Measurements from ENCODE around the gene ITGA1.

Gene ITGA1

GRCh38 chr5:52875827-52876226, 88.1 kb downstream of the ITGA1 start:
- no peak overlapping the region for H3K4me3 ChIP-seq (ENCODE audit: low read depth, low read length)
- no peak for TF ChIP-seq CTCF (IDR thresholded peaks at IDR 0.05; ENCODE audit: low read depth, low read length)

GRCh38 chr5:52876456-52876855, 88.7 kb downstream of the ITGA1 start:
- no peak overlapping the region for H3K4me3 ChIP-seq (ENCODE audit: low read depth, low read length)
- no peak for TF ChIP-seq CTCF (IDR thresholded peaks at IDR 0.05; ENCODE audit: low read depth, low read length)

DNA sequence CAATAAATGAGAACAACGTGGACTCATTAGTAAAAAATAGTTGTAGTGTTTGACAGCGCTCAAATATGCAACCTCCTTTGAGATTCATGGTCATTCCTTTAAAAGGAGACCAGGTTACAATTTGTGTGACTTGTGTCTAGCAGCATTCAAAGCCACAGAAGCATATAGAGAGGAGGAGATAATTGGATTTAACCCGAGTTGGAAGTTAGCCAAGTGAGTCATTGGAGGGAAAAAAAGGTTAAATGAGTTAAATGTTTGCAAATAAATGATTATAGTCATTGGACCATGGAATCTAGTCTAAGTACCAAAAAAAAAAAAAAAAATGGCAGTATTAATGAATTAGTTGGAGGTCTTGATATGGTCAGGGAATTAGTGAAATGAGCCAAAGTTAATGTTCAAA, 90.9 kb downstream of the ITGA1 start:
- no peak for TF ChIP-seq CTCF (IDR thresholded peaks at IDR 0.05; ENCODE audit: low read depth, low read length)

DNA sequence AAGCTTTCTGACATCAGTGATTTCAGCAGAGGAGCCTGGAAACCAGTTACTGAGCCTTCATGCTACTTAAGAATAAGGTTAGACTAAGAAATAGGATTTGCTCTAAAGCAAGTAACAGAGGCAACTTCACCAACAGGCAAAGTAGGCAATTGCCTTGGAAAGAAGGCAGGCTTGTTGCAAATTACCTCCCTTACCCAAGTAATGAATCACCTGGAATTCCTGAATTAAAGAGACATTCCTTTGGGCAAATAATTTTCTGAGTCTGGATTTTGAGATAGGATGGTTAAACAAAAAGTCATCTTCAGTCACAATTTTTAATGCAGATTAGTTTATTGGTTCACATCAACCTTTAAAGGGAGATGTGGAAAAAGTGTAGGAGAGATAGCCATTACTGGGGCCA, 92.8 kb downstream of the ITGA1 start:
- TF ChIP-seq CTCF (IDR thresholded peaks at IDR 0.05; ENCODE audit: low read depth, low read length): no peak
- no peak overlapping the region for H3K4me3 ChIP-seq (ENCODE audit: low read depth, low read length)

More for the DNA sequence above, 90.9 kb downstream of the ITGA1 start:
- H3K4me3 ChIP-seq (ENCODE audit: low read depth, low read length): no peak overlapping the region

GRCh38 chr5:52881468-52881867, 93.8 kb downstream of the ITGA1 start:
- H3K4me3 ChIP-seq (ENCODE audit: low read depth, low read length): no peak overlapping the region
- TF ChIP-seq CTCF (IDR thresholded peaks at IDR 0.05; ENCODE audit: low read depth, low read length): no peak

DNA sequence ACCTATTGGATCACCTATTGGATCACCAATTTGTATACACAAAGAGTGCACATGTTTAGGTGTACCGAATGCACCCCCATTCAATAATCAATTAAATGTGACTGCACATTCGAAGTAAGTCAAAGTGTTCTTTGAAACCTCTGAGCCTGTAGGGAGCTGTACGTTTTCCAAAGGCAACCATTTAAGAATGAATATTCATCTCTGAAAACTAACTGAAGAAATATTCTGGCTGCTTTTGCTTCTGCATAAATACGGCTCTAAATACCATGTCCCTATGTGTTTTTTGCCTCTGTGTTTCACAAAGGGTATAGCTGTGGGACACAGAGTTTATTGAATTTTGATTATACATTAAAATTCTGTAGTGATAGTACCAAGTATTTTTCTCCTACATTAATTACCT, 95.4 kb downstream of the ITGA1 start:
- TF ChIP-seq CTCF (IDR thresholded peaks at IDR 0.05; ENCODE audit: low read depth, low read length): no peak
- no peak overlapping the region for H3K4me3 ChIP-seq (ENCODE audit: low read depth, low read length)

DNA sequence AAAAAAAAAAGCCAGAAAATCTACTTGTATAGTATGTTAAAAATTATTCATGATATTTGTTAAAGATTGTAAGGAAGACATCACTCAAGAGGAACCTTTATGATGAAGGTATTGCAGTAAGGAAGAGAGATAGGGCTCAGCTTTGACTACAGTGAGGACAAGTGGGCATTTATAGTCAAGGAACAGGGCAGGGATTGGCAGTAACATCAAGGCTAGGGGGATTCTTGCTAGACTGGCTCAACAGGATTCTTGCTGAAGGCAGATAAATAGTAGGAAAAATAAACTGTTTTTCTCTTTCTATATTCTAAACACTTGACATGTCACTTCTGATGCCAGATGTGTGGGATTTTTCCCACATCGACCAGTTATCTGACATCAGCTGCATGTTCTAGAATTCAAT, 96.7 kb downstream of the ITGA1 start:
- no peak for TF ChIP-seq CTCF (IDR thresholded peaks at IDR 0.05; ENCODE audit: low read depth, low read length)
- no peak overlapping the region for H3K4me3 ChIP-seq (ENCODE audit: low read depth, low read length)
